CD4-positive, alpha-beta T cell (primary cell): ENCODE measurements around the gene TTC28. TPM values are rescaled to one million over a fixed set of nuclear protein-coding genes. Genes with fewer than 3 reads are reported as not detected.

Experiments
- ATAC-seq: fragments of 200-7000 bp; cut with Tn5 transposase; one replicate; pipeline ENCODE4 v1.10.0; 2022; ENCODE audit warnings: mild to moderate bottlenecking; ENCODE audit not compliant: poor library complexity
- CTCF ChIA-PET: fragments of 350-600 bp; sonication (Branson Sonifier 250); formaldehyde crosslinking; loops from one replicate; lab custom pipeline; 2021; ENCODE audit warnings: antibody characterized with exemption, inconsistent platforms; lab: Charles Lee
- POLR2A ChIA-PET: fragments of 350-600 bp; sonication (Branson Sonifier 250); formaldehyde crosslinking; loops from one replicate; lab custom pipeline; 2021; ENCODE audit warnings: antibody characterized with exemption, inconsistent platforms; lab: Charles Lee
- DNase-seq, 14 experiments: peaks; one replicate each; pipeline ENCODE4 v3.0.0-alpha.2; 2013 to 2020; ENCODE audit warnings: mixed read lengths in 2 of 14
- H3K27ac ChIP-seq, 2 donors: one replicate each; pipeline versions ENCODE4 v1.5.1 to v1.7.0; 2013; ENCODE audit warnings: low read length in 2 of 2, low read depth in 1 of 2, mild to moderate bottlenecking in 1 of 2
- H3K27me3 ChIP-seq, 2 experiments: 1 replicate in 1 of 2; 2 replicates in 1 of 2; pipeline versions ENCODE4 v1.6.1 to v1.7.0; 2013; ENCODE audit warnings: low read length in 2 of 2, control low read depth in 1 of 2, mild to moderate bottlenecking in 1 of 2, moderate library complexity in 1 of 2; ENCODE audit not compliant: insufficient read depth in 2 of 2, control insufficient read depth in 1 of 2
- H3K36me3 ChIP-seq: one replicate; pipeline ENCODE4 v1.6.1; 2013; ENCODE audit warnings: low read length, control low read depth; ENCODE audit not compliant: insufficient read depth
- H3K4me1 ChIP-seq: one replicate; pipeline ENCODE4 v1.6.1; 2013; ENCODE audit warnings: low read length, control low read depth; ENCODE audit not compliant: insufficient read depth
- H3K4me3 ChIP-seq: one replicate; pipeline ENCODE4 v1.5.1; 2013; ENCODE audit warnings: mild to moderate bottlenecking, low read length, moderate library complexity
- H3K9me3 ChIP-seq, 2 experiments: 1 replicate in 1 of 2; 2 replicates in 1 of 2; pipeline versions ENCODE4 v1.6.1 to v1.7.0; 2013; ENCODE audit warnings: low read length in 2 of 2, mild to moderate bottlenecking in 2 of 2, control low read depth in 1 of 2, moderate library complexity in 1 of 2; ENCODE audit not compliant: control insufficient read depth in 1 of 2, insufficient read depth in 1 of 2
- H3K27ac Mint-ChIP-seq: one replicate; pipeline ENCODE4 v1.8.0; 2020; ENCODE audit warnings: mixed read lengths
- H3K27me3 Mint-ChIP-seq: one replicate; pipeline ENCODE4 v1.8.0; 2021; ENCODE audit warnings: mixed read lengths
- H3K36me3 Mint-ChIP-seq: one replicate; pipeline ENCODE4 v1.8.0; 2021; ENCODE audit warnings: low read depth, mixed read lengths
- H3K4me1 Mint-ChIP-seq: one replicate; pipeline ENCODE4 v1.8.0; 2021; ENCODE audit warnings: low read depth, mixed read lengths
- H3K4me3 Mint-ChIP-seq: one replicate; pipeline ENCODE4 v1.8.0; 2020; ENCODE audit warnings: mild to moderate bottlenecking, mixed read lengths
- H3K9me3 Mint-ChIP-seq: one replicate; pipeline ENCODE4 v1.8.0; 2020; ENCODE audit warnings: mixed read lengths
- CTCF ChIP-seq: fragments of 200-600 bp; IDR thresholded peaks from one replicate; pipeline ENCODE4 v1.8.0; 2022; ENCODE audit warnings: antibody characterized with exemption, mild to moderate bottlenecking
- intact Hi-C, 2 experiments: fragments of 100-400 bp; cut with DNase I in 1 of 2; cut with micrococcal nuclease in 1 of 2; formaldehyde crosslinking; loops; one replicate each; pipeline versions ENCODE4 v1.15.1 to v1.9.0; 2023 to 2025; cut with DNase I, micrococcal nuclease
- total RNA-seq, 174 experiments: library from RNA in 2 of 174; stranded (reverse) in 2 of 174; gene quantifications; one replicate each; pipeline ENCODE4 v1.2.3 and lab custom pipeline; 2021 to 2026

The TTC28 gene
- total RNA-seq, 2 experiments from 2014 or later = 4.6 to 5.7 TPM

GRCh38 chr22:28111501-28112189, 568.0 kb downstream of the TTC28 start:
- intact Hi-C loops = no loop called here
- Mint-ChIP-seq H3K4me1 (no peaks in the 10 kb centered on the region), H3K9me3 (no peaks in the 10 kb centered on the region), H3K36me3 (no peaks in the 10 kb centered on the region), H3K4me3 (no peak overlapping the region), H3K27ac (no peak overlapping the region), H3K27me3 (no peaks in the 10 kb centered on the region)
- peaks cover 0 to 2% of the 10 kb centered on the region in 2 experiments for H3K27me3 ChIP-seq
- H3K36me3 ChIP-seq = no peaks in the 10 kb centered on the region
- DNase-seq (no peak), ATAC-seq (no peak)
- no peaks in the 10 kb centered on the region for H3K9me3 ChIP-seq
- no peak overlapping the region for H3K4me3 ChIP-seq
- H3K27ac ChIP-seq = no peak overlapping the region
- POLR2A ChIA-PET = no interaction called here
- CTCF ChIA-PET = no interaction called here
- H3K4me1 ChIP-seq = no peaks in the 10 kb centered on the region
- TF ChIP-seq CTCF = no peak

- Mint-ChIP-seq H3K4me3 (no peak overlapping the region), H3K9me3 (no peaks in the 10 kb centered on the region), H3K27me3 (no peaks in the 10 kb centered on the region), H3K27ac (no peak overlapping the region), H3K36me3 (peaks cover 5% of the 10 kb centered on the region), H3K4me1 (no peaks in the 10 kb centered on the region)
- TF ChIP-seq CTCF = no peak
- intact Hi-C loops = no loop called here
- no peak for DNase-seq
- no peaks in the 10 kb centered on the region for H3K9me3 ChIP-seq
- no peaks in the 10 kb centered on the region for H3K27me3 ChIP-seq
- ChIA-PET POLR2A (no interaction called here), CTCF (no interaction called here)
- no peaks in the 10 kb centered on the region for H3K4me1 ChIP-seq
- no peaks in the 10 kb centered on the region for H3K36me3 ChIP-seq
- no peak overlapping the region for H3K4me3 ChIP-seq
- no peak for ATAC-seq
- no peak overlapping the region for H3K27ac ChIP-seq
These were observed 570.8 kb downstream of the TTC28 start for GRCh38 chr22:28108851-28109250.

- H3K9me3 ChIP-seq = no peaks in the 10 kb centered on the region
- Mint-ChIP-seq H3K9me3 (no peaks in the 10 kb centered on the region), H3K27me3 (no peaks in the 10 kb centered on the region), H3K27ac (no peak overlapping the region), H3K4me3 (no peak overlapping the region), H3K4me1 (no peaks in the 10 kb centered on the region), H3K36me3 (peaks cover 5% of the 10 kb centered on the region)
- CTCF ChIA-PET = no interaction called here
- H3K4me3 ChIP-seq = no peak overlapping the region
- H3K36me3 ChIP-seq = no peaks in the 10 kb centered on the region
- H3K4me1 ChIP-seq = no peaks in the 10 kb centered on the region
- DNase-seq (no peak), ATAC-seq (no peak)
- H3K27ac ChIP-seq = no peak overlapping the region
- intact Hi-C loops = no loop called here
- POLR2A ChIA-PET = no interaction called here
- no peak for TF ChIP-seq CTCF
- H3K27me3 ChIP-seq = no peaks in the 10 kb centered on the region
These were observed 573.0 kb downstream of the TTC28 start for GRCh38 chr22:28106617-28107016.
